ENCODE results near the gene MPPED2.

- TF ChIP-seq CTCF (IDR thresholded peaks at IDR 0.05; ENCODE audit: low read depth, low read length) = no peak
- TF ChIP-seq POLR2A (IDR thresholded peaks at IDR 0.05; ENCODE audit: extremely low read depth, insufficient read length) = no peak
- TF ChIP-seq, protein P1, sequence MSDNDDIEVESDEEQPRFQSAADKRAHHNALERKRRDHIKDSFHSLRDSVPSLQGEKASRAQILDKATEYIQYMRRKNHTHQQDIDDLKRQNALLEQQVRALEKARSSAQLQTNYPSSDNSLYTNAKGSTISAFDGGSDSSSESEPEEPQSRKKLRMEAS (IDR thresholded peaks at IDR 0.05; ENCODE audit: low read depth, low read length) = no peak
- no peak for TF ChIP-seq MYC (IDR thresholded peaks at IDR 0.05; ENCODE audit: low read depth, low read length)
These were observed 22.4 kb upstream of the MPPED2 start for GRCh38 chr11:30608534-30608933.
